Posterior cingulate gyrus (tissue), 11 donors: ENCODE results near the gene COX8A.

Source experiments
- DNase-seq, 10 donors: peaks; one replicate each; pipeline versions ENCODE4 v3.0.0 to v3.0.0-alpha.2; 2020 to 2021; ENCODE audit warnings: mixed read lengths in 3 of 10
- intact Hi-C: fragments of 100-400 bp; cut with DNase I; formaldehyde crosslinking; loops from one replicate; pipeline ENCODE4 v1.15.1; 2023

The COX8A gene

GRCh38 chr11:64017945-64018224 is 43.5 kb downstream of the COX8A start:
- intact Hi-C loops = no loop called here
- no peak for DNase-seq

- intact Hi-C loops = no loop called here
These were observed 43.9 kb downstream of the COX8A start for GRCh38 chr11:64018310-64018709.

GRCh38 chr11:64019106-64020037 is 45.0 kb downstream of the COX8A start:
- no peak for DNase-seq
- intact Hi-C loops = no loop called here

More at GRCh38 chr11:64018310-64018709, 43.9 kb downstream of the COX8A start:
- DNase-seq = no peak

GRCh38 chr11:64020976-64021756 is 46.7 kb downstream of the COX8A start:
- intact Hi-C loops = no loop called here
- DNase-seq = no peak

- intact Hi-C loops = no loop called here
- DNase-seq = no peak
These were observed 47.3 kb downstream of the COX8A start for GRCh38 chr11:64021757-64022093.

- DNase-seq = no peak
- intact Hi-C loops = no loop called here
These were observed 47.8 kb downstream of the COX8A start for GRCh38 chr11:64022125-64022784.

- DNase-seq = no peak
- intact Hi-C loops = no loop called here
These were observed 49.6 kb downstream of the COX8A start for GRCh38 chr11:64023712-64024710.

- DNase-seq = no peak
- intact Hi-C loops = no loop called here
These were observed 50.8 kb downstream of the COX8A start for GRCh38 chr11:64025205-64025604.
